Peyer's patch (tissue), 4 donors: ENCODE results near the gene MSANTD2. TPM values are rescaled to one million over a fixed set of nuclear protein-coding genes. Genes with fewer than 3 reads are reported as not detected.
A peak's percentile ranks its signal among the peaks of the same experiment; 100 is the strongest.

Experiments used
- DNase-seq, 3 donors: peaks; one replicate each; pipeline ENCODE4 v3.0.0-alpha.2; 2017 to 2019
- H3K27ac ChIP-seq, 4 donors: fragments of 200-600 bp; sonication (generic); one replicate each; pipeline ENCODE4 v1.5.1; 2016 to 2019
- H3K27me3 ChIP-seq, 2 donors: fragments of 200-600 bp; sonication (generic); one replicate each; pipeline ENCODE4 v1.5.1; 2019
- H3K36me3 ChIP-seq, 3 donors: fragments of 200-600 bp; sonication (generic); one replicate each; pipeline ENCODE4 v1.5.1; 2016 to 2019
- H3K4me1 ChIP-seq, 4 donors: fragments of 200-600 bp; sonication (generic); one replicate each; pipeline ENCODE4 v1.5.1; 2016 to 2019
- H3K4me3 ChIP-seq, 4 donors: fragments of 200-600 bp; sonication (generic); 1 replicate in 3 of 4; 2 replicates in 1 of 4; pipeline ENCODE4 v1.5.1; 2016 to 2019; ENCODE audit warnings: mild to moderate bottlenecking in 1 of 4
- H3K9me3 ChIP-seq, 4 donors: fragments of 200-600 bp; sonication (generic); one replicate each; pipeline ENCODE4 v1.5.1; 2016 to 2019; ENCODE audit warnings: mild to moderate bottlenecking in 1 of 4
- POLR2A ChIP-seq, 2 donors: fragments of 450-650 bp; IDR thresholded peaks; one replicate each; pipeline ENCODE4 v1.5.1; 2017; ENCODE audit warnings: antibody characterized with exemption in 2 of 2, mild to moderate bottlenecking in 2 of 2, moderate library complexity in 2 of 2
- total RNA-seq, 4 donors: library from RNA; depleted of rRNA; stranded (reverse); fragments of >200 nt; gene quantifications; one replicate each; pipeline ENCODE4 v1.1.0, GENCODE V29; 2016
- TF ChIP-seq, protein P1 (sequence below), 6 experiments: fragments of 450-650 bp in 4 of 6; fragments of 200-600 bp in 2 of 6; sonication (generic) in 1 of 6; IDR thresholded peaks; one replicate each; pipeline ENCODE4 v1.5.1; 2017 to 2019; ENCODE audit warnings: antibody characterized with exemption in 6 of 6, mild to moderate bottlenecking in 3 of 6, moderate library complexity in 1 of 6

Gene MSANTD2
- total RNA-seq, 4 donors from 2014 or later: 16.5 to 33.8 (median 17.3) TPM

DNA sequence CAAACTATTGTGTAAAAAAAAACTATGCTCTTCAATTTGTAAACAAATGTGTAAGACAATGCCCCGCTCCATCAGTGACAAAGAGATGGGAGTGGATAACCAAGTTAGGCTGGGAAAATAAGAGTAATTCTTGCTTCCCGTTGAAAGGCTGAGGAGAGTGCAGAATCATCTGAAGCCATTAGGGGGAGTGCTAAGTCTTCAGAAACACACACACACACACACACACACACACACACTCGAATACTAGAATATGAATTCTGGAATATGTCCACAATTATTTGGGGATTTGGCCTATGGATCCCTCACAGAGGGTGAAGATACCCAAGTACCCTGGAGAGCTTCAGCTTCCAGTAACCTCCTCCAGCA is 37.3 kb upstream of the MSANTD2 start:
- peaks cover 0 to 22% of the 10 kb centered on the region in 2 donors for H3K27me3 ChIP-seq
- no peaks in the 10 kb centered on the region for H3K36me3 ChIP-seq
- no peaks in the 10 kb centered on the region for H3K9me3 ChIP-seq
- H3K4me3 ChIP-seq: no peak overlapping the region
- no peak for TF ChIP-seq POLR2A (IDR thresholded peaks at IDR 0.05)
- TF ChIP-seq, protein P1, sequence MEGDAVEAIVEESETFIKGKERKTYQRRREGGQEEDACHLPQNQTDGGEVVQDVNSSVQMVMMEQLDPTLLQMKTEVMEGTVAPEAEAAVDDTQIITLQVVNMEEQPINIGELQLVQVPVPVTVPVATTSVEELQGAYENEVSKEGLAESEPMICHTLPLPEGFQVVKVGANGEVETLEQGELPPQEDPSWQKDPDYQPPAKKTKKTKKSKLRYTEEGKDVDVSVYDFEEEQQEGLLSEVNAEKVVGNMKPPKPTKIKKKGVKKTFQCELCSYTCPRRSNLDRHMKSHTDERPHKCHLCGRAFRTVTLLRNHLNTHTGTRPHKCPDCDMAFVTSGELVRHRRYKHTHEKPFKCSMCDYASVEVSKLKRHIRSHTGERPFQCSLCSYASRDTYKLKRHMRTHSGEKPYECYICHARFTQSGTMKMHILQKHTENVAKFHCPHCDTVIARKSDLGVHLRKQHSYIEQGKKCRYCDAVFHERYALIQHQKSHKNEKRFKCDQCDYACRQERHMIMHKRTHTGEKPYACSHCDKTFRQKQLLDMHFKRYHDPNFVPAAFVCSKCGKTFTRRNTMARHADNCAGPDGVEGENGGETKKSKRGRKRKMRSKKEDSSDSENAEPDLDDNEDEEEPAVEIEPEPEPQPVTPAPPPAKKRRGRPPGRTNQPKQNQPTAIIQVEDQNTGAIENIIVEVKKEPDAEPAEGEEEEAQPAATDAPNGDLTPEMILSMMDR (IDR thresholded peaks at IDR 0.05): peak in 3 of 6 experiments; percentile 3 to 34 (median 32)
- no peak for DNase-seq
- H3K27ac ChIP-seq: no peak overlapping the region
- peaks cover 0 to 11% (median 8%) of the 10 kb centered on the region in 4 donors for H3K4me1 ChIP-seq

DNA sequence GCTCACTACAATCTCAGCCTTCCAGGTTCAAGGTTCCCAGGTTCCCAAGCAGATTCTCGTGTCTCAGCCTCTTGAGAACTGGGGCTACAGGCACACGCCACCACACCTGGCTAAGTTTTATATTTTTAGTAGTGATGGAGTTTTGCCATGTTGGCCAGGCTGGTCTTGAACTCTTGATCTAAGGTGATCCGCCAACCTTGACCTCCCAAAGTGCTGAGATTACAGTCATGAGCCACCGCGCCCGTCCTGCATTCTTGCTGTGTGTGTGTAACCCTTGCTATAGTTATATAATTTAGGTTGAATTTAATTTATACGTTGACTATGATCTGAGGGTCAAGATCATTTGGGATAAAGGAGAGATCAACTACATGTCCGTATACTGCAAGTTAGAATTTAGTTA is 35.7 kb upstream of the MSANTD2 start:
- TF ChIP-seq, protein P1 (IDR thresholded peaks at IDR 0.05): no peak
- TF ChIP-seq POLR2A (IDR thresholded peaks at IDR 0.05): no peak
- H3K36me3 ChIP-seq: no peaks in the 10 kb centered on the region
- DNase-seq: no peak
- no peak overlapping the region for H3K4me3 ChIP-seq
- H3K4me1 ChIP-seq: peaks cover 0 to 11% (median 8%) of the 10 kb centered on the region in 4 donors
- no peak overlapping the region for H3K27ac ChIP-seq
- H3K9me3 ChIP-seq: no peaks in the 10 kb centered on the region
- H3K27me3 ChIP-seq: peaks cover 0 to 22% of the 10 kb centered on the region in 2 donors

DNA sequence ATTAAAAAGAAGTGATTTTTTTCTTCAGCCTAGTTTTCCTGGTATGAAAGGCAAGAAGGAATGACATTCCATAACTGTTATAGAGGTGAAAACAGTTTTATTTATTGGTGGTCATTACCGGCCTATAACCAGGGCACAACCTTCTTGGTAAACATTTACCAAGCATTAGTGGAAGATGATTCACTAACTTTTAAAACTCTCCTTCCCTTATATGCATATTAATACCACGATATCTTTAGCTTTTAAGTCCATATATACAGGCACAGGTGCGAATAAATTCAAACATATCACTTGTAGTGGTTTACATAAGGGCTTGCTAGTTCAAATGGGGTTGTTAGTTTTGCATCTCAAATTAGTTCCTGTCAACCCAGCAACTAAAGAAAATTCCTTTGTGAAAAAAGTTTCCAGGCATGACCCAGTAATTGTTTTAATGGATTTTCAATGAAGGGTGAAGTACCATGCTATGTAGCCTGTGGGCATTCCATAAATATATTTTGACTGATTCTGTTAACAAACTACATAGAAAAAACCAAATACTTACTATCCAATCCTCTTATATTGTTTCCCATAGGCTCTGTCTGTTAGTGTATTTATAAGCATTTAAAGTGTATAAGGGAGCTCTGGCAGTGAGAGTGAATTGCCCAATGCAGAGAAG is 34.4 kb upstream of the MSANTD2 start:
- Histone ChIP-seq H3K4me3 (no peak overlapping the region), H3K9me3 (no peaks in the 10 kb centered on the region), H3K4me1 (peaks cover 0 to 9% (median 6%) of the 10 kb centered on the region in 4 donors), H3K36me3 (no peaks in the 10 kb centered on the region), H3K27me3 (peaks cover 0 to 16% of the 10 kb centered on the region in 2 donors), H3K27ac (no peak overlapping the region)
- DNase-seq: no peak
- TF ChIP-seq, protein P1 (IDR thresholded peaks at IDR 0.05): no peak
- no peak for TF ChIP-seq POLR2A (IDR thresholded peaks at IDR 0.05)

DNA sequence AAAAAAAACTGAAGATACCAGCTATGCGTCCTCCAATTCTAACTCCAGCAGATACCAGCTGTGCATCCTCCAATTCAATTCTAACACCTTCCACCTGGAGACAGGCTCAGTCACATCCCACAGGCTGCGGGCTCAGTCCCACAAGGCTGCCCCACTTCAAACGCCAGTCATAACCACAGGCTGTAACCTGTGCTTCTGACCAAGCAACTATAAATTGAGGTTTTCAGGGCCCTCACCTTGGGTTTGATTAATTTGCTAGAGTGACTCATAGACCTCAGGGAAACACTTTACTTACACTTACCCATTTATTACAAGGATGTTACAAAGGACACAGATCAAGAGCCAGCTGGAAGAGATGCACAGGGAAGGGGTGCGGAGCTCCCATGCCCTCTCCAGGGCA is 32.4 kb upstream of the MSANTD2 start:
- TF ChIP-seq, protein P1 (IDR thresholded peaks at IDR 0.05): no peak
- TF ChIP-seq POLR2A (IDR thresholded peaks at IDR 0.05): no peak
- DNase-seq: no peak
- Histone ChIP-seq H3K36me3 (no peaks in the 10 kb centered on the region), H3K4me3 (no peak overlapping the region), H3K9me3 (no peaks in the 10 kb centered on the region), H3K27me3 (no peaks in the 10 kb centered on the region), H3K27ac (no peak overlapping the region), H3K4me1 (no peaks in the 10 kb centered on the region)

DNA sequence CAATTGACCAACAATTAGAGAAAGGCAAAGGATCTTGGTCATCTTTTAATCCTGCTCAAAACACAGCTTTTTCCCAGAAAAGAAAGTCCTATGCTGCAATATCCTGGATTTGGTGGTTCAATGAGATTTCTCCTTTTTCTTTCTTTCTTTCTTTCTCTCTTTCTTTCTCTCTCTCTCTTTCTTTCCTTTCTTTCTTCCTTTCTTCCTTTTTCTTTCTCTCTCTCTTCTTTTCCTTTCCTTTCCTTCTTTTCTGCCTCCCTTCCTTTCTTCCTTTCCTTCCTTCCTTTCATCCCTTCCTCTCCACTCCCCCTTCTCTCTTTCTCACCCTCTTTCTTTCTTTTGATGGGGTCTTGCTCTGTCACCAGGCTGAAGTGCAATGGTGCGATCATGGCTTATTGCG is 31.7 kb upstream of the MSANTD2 start:
- Histone ChIP-seq H3K27ac (no peak overlapping the region), H3K27me3 (no peaks in the 10 kb centered on the region), H3K4me3 (no peak overlapping the region), H3K4me1 (no peaks in the 10 kb centered on the region), H3K36me3 (no peaks in the 10 kb centered on the region), H3K9me3 (no peaks in the 10 kb centered on the region)
- TF ChIP-seq POLR2A (IDR thresholded peaks at IDR 0.05): no peak
- TF ChIP-seq, protein P1 (IDR thresholded peaks at IDR 0.05): no peak
- no peak for DNase-seq
